Measurements from ENCODE around the gene TRIP13. TPM values are rescaled to one million over a fixed set of nuclear protein-coding genes. Genes with fewer than 3 reads are reported as not detected.
"Not testable (repeated sequence)": the region's sequence is repeated elsewhere in the genome, so short reads cannot be mapped to it uniquely, and the experiment has no call there.

The TRIP13 gene, protein sequence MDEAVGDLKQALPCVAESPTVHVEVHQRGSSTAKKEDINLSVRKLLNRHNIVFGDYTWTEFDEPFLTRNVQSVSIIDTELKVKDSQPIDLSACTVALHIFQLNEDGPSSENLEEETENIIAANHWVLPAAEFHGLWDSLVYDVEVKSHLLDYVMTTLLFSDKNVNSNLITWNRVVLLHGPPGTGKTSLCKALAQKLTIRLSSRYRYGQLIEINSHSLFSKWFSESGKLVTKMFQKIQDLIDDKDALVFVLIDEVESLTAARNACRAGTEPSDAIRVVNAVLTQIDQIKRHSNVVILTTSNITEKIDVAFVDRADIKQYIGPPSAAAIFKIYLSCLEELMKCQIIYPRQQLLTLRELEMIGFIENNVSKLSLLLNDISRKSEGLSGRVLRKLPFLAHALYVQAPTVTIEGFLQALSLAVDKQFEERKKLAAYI
- 16.0 TPM for polyA plus RNA-seq (2012; ENCODE audit: missing spikeins)

GRCh38 chr5:892394-893136, at the start of gene TRIP13, which contains the start of gene BRD9:
TRIP13 (plus strand) TSS chr5:892884; CDS start chr5:892999, 115 bp downstream.
BRD9 (minus strand) TSS chr5:892801; CDS start chr5:892657, 144 bp downstream.
- FAIRE-seq: peak; percentile 83
- TF ChIP-seq POLR2A (IDR thresholded peaks at IDR 0.05; ENCODE audit: low read depth, low read length) (peak; percentile 89), TAF1 (IDR thresholded peaks at IDR 0.05; ENCODE audit: borderline replicate concordance, low read depth, low read length) (0 out of 2 replicates have a peak, but pooled peaks have one; percentile 19), POLR2AphosphoS5 (IDR thresholded peaks at IDR 0.05; ENCODE audit: low read depth, low read length) (peak; percentile 72)

DNA sequence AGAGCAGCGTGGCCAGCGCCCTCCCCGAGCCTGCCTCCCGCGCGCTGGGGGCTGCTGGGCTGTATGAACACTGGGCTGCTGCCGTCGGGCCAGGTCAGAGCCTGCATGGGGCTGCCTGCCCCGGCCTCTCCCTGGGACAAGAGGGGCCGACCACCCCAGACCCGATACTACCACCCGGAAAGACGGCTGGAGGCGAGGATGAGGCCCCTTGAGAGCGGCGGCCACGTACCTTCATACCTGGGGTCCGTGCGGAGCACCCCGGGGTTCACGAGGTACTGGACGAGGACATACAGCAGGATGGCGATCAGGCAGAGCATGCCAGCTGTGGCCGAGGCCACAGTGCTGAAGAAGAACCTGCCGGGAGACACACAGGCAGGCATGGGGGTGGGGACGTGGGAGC, 49.3 kb upstream of the TRIP13 start:
- not testable (repeated sequence) for FAIRE-seq; DNase-seq (ENCODE audit: insufficient read length)

More at GRCh38 chr5:892394-893136, at the start of gene TRIP13, which contains the start of gene BRD9:
- peak; percentile 100 for DNase-seq (ENCODE audit: insufficient read length)

DNA sequence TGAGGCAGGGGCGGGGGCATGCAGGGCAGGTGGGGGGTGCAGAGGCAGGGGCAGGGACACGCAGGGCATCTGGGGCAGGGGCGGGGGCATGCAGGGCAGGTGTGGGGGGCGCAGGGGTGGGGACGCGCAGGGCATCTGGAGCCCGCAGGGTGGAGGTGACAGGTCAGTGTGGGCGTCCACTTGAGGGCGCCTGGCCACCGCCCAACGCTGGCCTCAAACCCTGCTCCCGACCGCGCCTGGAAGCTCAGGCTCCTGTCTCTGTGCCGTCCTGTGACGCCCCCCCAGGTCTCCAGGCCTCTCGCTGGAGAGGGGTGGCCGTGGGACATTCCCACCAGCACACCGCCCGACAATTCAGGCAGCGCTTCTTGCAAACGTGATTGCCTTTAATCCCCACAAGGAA, 48.8 kb upstream of the TRIP13 start:
- not testable (repeated sequence) for FAIRE-seq; DNase-seq (ENCODE audit: insufficient read length)

GRCh38 chr5:844426-844825, 48.3 kb upstream of the TRIP13 start:
- not testable (repeated sequence) for DNase-seq (ENCODE audit: insufficient read length); FAIRE-seq

GRCh38 chr5:845031-845675, 47.5 kb upstream of the TRIP13 start:
- FAIRE-seq; DNase-seq (ENCODE audit: insufficient read length): not testable (repeated sequence)

- DNase-seq (ENCODE audit: insufficient read length); FAIRE-seq: not testable (repeated sequence)
These were observed 46.7 kb upstream of the TRIP13 start for GRCh38 chr5:845676-846601.

DNA sequence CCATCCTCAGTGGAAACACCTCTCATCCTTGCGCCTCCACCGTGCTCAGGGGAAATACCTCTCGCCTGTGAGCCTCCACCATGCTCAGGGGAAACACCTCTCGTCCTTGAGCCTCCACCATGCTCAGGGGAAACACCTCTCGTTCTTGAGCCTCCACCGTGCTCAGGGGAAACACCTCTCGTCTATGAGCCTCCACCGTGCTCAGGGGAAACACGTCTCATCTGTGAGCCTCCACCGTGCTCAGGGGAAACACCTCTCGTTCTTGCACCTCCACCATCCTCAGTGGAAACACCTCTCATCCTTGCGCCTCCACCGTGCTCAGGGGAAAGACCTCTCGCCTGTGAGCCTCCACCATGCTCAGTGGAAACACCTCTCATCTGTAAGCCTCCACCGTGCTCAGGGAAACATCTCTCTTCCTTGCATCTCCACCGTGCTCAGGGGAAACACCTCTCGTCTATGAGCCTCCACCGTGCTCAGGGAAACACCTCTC, 46.0 kb upstream of the TRIP13 start:
- FAIRE-seq: peak; percentile 98
- not testable (repeated sequence) for DNase-seq (ENCODE audit: insufficient read length)

DNA sequence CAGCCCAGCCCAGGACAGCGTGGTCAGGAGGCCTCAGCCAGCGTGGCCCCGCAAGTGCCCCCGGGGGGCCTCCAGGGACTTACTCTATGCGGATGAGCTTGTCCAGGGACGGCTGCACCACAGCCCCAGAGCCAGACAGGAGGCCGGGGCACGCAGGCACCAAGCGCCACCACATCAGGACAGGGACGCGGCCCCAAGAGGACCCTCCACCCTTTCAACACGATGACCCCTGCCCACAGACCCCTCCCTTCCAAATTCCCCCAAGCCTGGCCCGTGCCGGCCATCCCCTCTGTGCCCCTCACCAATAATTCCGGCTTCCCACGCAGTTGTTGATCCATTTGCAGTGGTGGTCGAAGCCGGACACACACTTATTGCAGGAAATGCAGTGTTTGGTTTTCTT, 45.5 kb upstream of the TRIP13 start:
- FAIRE-seq: not testable (repeated sequence)

GRCh38 chr5:847736-848135, 44.9 kb upstream of the TRIP13 start:
- not testable (repeated sequence) for FAIRE-seq; DNase-seq (ENCODE audit: insufficient read length)

More for the DNA sequence above, 45.5 kb upstream of the TRIP13 start:
- not testable (repeated sequence) for DNase-seq (ENCODE audit: insufficient read length)

- FAIRE-seq (no peak), DNase-seq (ENCODE audit: insufficient read length) (no peak)
- TF ChIP-seq POLR2AphosphoS5 (IDR thresholded peaks at IDR 0.05; ENCODE audit: low read depth, low read length) (no peak), TAF1 (IDR thresholded peaks at IDR 0.05; ENCODE audit: borderline replicate concordance, low read depth, low read length) (no peak), POLR2A (IDR thresholded peaks at IDR 0.05; ENCODE audit: low read depth, low read length) (no peak)
These were observed 44.0 kb upstream of the TRIP13 start for GRCh38 chr5:848671-849111.

- FAIRE-seq (no peak), DNase-seq (ENCODE audit: insufficient read length) (no peak)
These were observed 42.9 kb upstream of the TRIP13 start for GRCh38 chr5:849651-850301.

More at GRCh38 chr5:849651-850301, 42.9 kb upstream of the TRIP13 start:
- TF ChIP-seq POLR2A (IDR thresholded peaks at IDR 0.05; ENCODE audit: low read depth, low read length) (no peak), POLR2AphosphoS5 (IDR thresholded peaks at IDR 0.05; ENCODE audit: low read depth, low read length) (no peak), TAF1 (IDR thresholded peaks at IDR 0.05; ENCODE audit: borderline replicate concordance, low read depth, low read length) (no peak)
